Effector memory CD8-positive, alpha-beta T cell (primary cell): ENCODE results near the gene DONSON.

Experiments used
- ATAC-seq: fragments of 150-1000 bp; cut with Tn5 transposase; replicated peaks from 2 replicates; pipeline ENCODE4 v1.10.0; 2021; ENCODE audit warnings: mild to moderate bottlenecking, moderate library complexity
- DNase-seq, 3 experiments: peaks; one replicate each; pipeline ENCODE4 v3.0.0; 2021
- H3K27ac Mint-ChIP-seq, 2 donors: one replicate each; pipeline ENCODE4 v1.8.0; 2022; ENCODE audit warnings: mild to moderate bottlenecking in 2 of 2, mixed read lengths in 2 of 2, moderate library complexity in 2 of 2
- H3K27me3 Mint-ChIP-seq, 2 donors: one replicate each; pipeline ENCODE4 v1.8.0; 2022; ENCODE audit warnings: mixed read lengths in 2 of 2
- H3K36me3 Mint-ChIP-seq: one replicate; pipeline ENCODE4 v1.8.0; 2022; ENCODE audit warnings: mild to moderate bottlenecking, moderate library complexity, mixed read lengths; ENCODE audit not compliant: insufficient read depth
- H3K4me1 Mint-ChIP-seq, 2 donors: one replicate each; pipeline ENCODE4 v1.8.0; 2022; ENCODE audit warnings: low read depth in 2 of 2, mixed read lengths in 2 of 2
- H3K4me3 Mint-ChIP-seq, 2 donors: one replicate each; pipeline ENCODE4 v1.8.0; 2022; ENCODE audit warnings: mild to moderate bottlenecking in 2 of 2, mixed read lengths in 2 of 2, moderate library complexity in 2 of 2
- H3K9me3 Mint-ChIP-seq, 2 donors: one replicate each; pipeline ENCODE4 v1.8.0; 2022; ENCODE audit warnings: mixed read lengths in 2 of 2

DONSON gene

DNA sequence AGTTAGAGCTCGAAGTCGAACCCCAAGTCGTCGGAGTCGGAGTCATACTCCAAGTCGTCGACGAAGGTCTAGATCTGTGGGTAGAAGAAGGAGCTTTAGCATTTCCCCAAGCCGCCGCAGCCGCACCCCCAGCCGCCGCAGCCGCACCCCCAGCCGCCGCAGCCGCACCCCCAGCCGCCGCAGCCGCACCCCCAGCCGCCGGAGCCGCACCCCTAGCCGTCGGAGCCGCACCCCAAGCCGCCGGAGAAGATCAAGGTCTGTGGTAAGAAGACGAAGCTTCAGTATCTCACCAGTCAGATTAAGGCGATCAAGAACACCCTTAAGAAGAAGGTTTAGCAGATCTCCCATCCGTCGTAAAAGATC is 33.5 kb downstream of the DONSON start:
- Mint-ChIP-seq H3K4me3 (peak overlapping the region; percentile 26 to 57), H3K9me3 (no peaks in the 10 kb centered on the region), H3K27ac (peak overlapping the region; percentile 13 to 36), H3K27me3 (no peaks in the 10 kb centered on the region), H3K4me1 (peaks cover 30 to 62% of the 10 kb centered on the region in 2 donors), H3K36me3 (peaks cover 94% of the 10 kb centered on the region)
- ATAC-seq, result no peak
- DNase-seq, result no peak

DNA sequence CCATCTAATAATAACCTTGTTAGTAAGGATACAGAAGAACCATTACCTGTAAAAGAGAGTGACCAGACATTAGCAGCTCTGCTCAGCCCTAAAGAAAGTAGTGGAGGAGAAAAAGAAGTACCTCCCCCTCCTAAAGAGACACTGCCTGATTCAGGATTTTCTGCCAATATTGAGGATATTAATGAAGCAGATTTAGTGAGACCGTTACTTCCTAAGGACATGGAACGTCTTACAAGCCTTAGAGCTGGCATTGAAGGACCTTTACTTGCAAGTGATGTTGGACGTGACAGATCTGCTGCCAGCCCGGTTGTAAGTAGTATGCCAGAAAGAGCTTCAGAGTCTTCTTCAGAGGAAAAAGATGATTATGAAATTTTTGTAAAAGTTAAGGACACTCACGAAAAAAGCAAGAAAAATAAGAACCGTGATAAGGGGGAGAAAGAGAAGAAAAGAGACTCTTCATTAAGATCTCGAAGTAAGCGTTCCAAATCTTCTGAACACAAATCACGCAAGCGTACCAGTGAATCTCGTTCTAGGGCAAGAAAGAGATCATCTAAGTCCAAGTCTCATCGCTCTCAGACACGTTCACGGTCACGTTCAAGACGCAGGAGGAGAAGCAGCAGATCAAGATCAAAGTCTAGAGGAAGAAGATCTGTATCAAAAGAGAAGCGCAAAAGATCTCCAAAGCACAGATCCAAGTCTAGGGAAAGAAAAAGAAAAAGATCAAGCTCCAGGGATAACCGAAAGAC is 34.1 kb downstream of the DONSON start:
- no peaks in the 10 kb centered on the region for H3K27me3 Mint-ChIP-seq
- peaks cover 31 to 64% of the 10 kb centered on the region in 2 donors for H3K4me1 Mint-ChIP-seq
- no peak for ATAC-seq
- no peak for DNase-seq
- H3K4me3 Mint-ChIP-seq, result peak overlapping the region; percentile 18 to 26
- peak overlapping the region; percentile 13 to 36 for H3K27ac Mint-ChIP-seq
- H3K36me3 Mint-ChIP-seq, result peaks cover 94% of the 10 kb centered on the region
- H3K9me3 Mint-ChIP-seq, result no peaks in the 10 kb centered on the region

DNA sequence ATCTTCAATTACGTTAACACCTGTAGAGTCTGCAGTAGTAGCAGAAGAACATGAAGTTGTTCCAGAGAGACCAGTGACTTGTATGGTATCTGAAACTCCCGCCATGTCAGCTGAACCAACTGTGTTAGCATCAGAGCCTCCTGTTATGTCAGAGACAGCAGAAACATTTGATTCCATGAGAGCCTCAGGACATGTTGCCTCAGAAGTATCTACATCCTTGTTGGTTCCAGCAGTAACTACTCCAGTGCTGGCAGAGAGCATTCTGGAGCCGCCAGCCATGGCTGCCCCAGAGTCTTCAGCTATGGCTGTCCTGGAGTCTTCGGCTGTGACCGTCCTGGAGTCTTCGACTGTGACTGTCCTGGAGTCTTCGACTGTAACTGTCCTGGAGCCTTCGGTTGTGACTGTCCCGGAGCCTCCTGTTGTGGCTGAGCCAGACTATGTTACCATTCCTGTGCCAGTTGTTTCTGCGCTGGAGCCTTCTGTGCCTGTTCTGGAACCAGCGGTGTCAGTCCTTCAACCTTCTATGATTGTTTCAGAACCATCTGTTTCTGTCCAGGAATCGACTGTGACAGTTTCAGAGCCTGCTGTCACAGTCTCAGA is 35.4 kb downstream of the DONSON start:
- ATAC-seq, result no peak
- DNase-seq, result no peak
- Mint-ChIP-seq H3K4me3 (peak overlapping the region in 1 of 2 donors; percentile 4), H3K27me3 (no peaks in the 10 kb centered on the region), H3K9me3 (no peaks in the 10 kb centered on the region), H3K4me1 (peaks cover 29 to 59% of the 10 kb centered on the region in 2 donors), H3K36me3 (peaks cover 94% of the 10 kb centered on the region), H3K27ac (peak overlapping the region in 1 of 2 donors; percentile 77)

DNA sequence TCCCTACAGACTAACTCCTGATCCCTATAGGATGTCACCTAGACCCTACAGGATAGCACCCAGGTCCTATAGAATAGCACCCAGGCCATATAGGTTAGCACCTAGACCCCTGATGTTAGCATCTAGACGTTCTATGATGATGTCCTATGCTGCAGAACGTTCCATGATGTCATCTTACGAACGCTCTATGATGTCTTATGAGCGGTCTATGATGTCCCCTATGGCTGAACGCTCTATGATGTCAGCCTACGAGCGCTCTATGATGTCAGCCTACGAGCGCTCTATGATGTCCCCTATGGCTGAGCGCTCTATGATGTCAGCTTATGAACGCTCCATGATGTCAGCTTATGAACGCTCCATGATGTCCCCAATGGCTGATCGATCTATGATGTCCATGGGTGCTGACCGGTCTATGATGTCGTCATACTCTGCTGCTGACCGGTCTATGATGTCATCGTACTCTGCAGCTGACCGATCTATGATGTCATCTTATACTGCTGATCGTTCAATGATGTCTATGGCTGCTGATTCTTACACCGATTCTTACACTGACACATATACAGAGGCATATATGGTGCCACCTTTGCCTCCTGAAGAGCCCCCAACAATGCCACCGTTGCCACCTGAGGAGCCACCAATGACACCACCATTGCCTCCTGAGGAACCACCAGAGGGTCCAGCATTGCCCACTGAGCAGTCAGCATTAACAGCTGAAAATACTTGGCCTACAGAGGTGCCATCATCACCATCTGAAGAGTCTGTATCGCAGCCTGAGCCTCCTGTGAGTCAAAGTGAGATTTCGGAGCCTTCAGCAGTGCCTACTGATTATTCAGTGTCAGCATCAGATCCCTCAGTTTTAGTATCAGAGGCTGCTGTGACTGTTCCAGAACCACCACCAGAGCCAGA is 36.1 kb downstream of the DONSON start:
- Mint-ChIP-seq H3K4me1 (peaks cover 29 to 56% of the 10 kb centered on the region in 2 donors), H3K4me3 (peak overlapping the region in 1 of 2 donors; percentile 4), H3K9me3 (no peaks in the 10 kb centered on the region), H3K27me3 (no peaks in the 10 kb centered on the region), H3K36me3 (peaks cover 94% of the 10 kb centered on the region), H3K27ac (peak overlapping the region in 1 of 2 donors; percentile 77)
- ATAC-seq (peak; percentile 16), DNase-seq (no peak)

DNA sequence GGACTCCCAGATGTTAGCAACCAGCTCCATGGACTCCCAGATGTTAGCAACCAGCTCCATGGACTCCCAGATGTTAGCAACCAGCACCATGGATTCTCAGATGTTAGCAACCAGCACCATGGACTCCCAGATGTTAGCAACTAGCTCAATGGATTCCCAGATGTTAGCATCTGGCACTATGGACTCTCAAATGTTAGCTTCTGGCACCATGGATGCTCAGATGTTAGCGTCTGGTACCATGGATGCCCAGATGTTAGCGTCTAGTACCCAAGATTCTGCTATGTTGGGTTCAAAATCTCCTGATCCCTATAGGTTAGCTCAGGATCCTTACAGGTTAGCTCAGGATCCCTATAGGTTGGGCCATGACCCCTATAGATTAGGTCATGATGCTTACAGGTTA is 36.8 kb downstream of the DONSON start:
- DNase-seq, result no peak
- H3K27ac Mint-ChIP-seq, result no peak overlapping the region
- H3K4me3 Mint-ChIP-seq, result no peak overlapping the region
- ATAC-seq, result peak; percentile 6
- H3K27me3 Mint-ChIP-seq, result no peaks in the 10 kb centered on the region
- H3K36me3 Mint-ChIP-seq, result peaks cover 94% of the 10 kb centered on the region
- no peaks in the 10 kb centered on the region for H3K9me3 Mint-ChIP-seq
- peaks cover 26 to 50% of the 10 kb centered on the region in 2 donors for H3K4me1 Mint-ChIP-seq

DNA sequence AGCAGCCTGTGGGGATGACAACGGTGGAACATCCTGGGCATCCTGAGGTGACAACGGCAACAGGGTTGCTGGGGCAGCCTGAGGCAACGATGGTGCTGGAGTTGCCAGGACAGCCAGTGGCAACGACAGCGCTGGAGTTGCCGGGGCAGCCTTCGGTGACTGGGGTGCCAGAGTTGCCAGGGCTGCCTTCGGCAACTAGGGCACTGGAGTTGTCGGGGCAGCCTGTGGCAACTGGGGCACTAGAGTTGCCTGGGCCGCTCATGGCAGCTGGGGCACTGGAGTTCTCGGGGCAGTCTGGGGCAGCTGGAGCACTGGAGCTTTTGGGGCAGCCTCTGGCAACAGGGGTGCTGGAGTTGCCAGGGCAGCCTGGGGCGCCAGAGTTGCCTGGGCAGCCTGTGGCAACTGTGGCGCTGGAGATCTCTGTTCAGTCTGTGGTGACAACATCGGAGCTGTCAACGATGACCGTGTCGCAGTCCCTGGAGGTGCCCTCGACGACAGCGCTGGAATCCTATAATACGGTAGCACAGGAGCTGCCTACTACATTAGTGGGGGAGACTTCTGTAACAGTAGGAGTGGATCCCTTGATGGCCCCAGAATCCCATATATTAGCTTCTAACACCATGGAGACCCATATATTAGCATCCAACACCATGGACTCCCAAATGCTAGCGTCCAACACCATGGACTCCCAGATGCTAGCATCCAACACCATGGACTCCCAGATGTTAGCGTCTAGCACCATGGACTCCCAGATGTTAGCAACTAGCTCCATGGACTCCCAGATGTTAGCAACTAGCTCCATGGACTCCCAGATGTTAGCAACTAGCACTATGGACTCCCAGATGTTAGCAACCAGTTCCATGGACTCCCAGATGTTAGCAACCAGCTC is 37.5 kb downstream of the DONSON start:
- peaks cover 96% of the 10 kb centered on the region for H3K36me3 Mint-ChIP-seq
- peaks cover 21 to 46% of the 10 kb centered on the region in 2 donors for H3K4me1 Mint-ChIP-seq

DNA sequence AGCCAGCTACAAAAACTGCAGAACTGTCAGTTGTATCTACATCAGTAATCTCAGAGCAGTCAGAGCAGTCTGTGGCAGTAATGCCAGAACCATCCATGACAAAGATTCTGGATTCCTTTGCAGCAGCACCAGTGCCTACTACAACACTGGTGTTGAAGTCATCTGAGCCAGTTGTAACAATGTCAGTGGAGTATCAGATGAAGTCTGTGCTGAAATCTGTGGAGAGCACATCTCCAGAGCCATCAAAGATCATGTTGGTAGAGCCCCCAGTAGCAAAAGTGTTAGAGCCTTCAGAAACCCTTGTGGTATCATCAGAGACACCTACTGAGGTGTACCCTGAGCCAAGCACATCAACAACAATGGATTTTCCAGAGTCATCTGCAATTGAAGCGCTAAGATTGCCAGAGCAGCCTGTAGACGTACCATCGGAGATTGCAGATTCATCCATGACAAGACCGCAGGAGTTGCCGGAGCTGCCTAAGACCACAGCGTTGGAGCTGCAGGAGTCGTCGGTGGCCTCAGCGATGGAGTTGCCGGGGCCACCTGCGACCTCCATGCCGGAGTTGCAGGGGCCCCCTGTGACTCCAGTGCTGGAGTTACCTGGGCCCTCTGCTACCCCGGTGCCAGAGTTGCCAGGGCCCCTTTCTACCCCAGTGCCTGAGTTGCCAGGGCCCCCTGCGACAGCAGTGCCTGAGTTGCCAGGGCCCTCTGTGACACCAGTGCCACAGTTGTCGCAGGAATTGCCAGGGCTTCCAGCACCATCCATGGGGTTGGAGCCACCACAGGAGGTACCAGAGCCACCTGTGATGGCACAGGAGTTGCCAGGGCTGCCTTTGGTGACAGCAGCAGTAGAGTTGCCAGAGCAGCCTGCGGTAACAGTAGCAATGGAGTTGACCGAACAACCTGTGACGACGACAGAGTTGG is 38.4 kb downstream of the DONSON start:
- DNase-seq, result no peak
- Mint-ChIP-seq H3K27ac (no peak overlapping the region), H3K36me3 (peaks cover 93% of the 10 kb centered on the region), H3K9me3 (no peaks in the 10 kb centered on the region), H3K4me1 (peaks cover 18 to 44% of the 10 kb centered on the region in 2 donors), H3K27me3 (no peaks in the 10 kb centered on the region), H3K4me3 (no peak overlapping the region)
- ATAC-seq, result no peak

More for the DNA sequence above, 37.5 kb downstream of the DONSON start:
- H3K9me3 Mint-ChIP-seq, result no peaks in the 10 kb centered on the region
- H3K27ac Mint-ChIP-seq, result no peak overlapping the region
- ATAC-seq, result peak; percentile 9
- DNase-seq, result no peak
- H3K27me3 Mint-ChIP-seq, result no peaks in the 10 kb centered on the region
- H3K4me3 Mint-ChIP-seq, result no peak overlapping the region

DNA sequence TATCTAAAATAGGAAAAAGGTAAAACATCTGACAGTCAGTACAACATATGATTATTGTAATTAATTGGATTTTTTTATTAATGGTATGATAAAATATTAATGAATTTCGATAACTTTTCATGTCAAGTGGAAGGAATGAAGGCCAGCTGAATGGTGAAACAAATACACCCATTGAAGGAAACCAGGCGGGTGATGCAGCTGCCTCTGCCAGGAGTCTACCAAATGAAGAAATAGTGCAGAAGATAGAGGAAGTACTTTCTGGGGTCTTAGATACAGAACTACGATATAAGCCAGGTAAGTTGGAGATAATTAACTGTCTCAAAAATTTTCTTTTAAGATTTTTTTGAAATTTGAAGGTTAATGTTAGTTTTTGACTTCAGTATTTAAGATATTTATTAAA is 42.4 kb downstream of the DONSON start:
- H3K36me3 Mint-ChIP-seq, result peaks cover 83% of the 10 kb centered on the region

DNA sequence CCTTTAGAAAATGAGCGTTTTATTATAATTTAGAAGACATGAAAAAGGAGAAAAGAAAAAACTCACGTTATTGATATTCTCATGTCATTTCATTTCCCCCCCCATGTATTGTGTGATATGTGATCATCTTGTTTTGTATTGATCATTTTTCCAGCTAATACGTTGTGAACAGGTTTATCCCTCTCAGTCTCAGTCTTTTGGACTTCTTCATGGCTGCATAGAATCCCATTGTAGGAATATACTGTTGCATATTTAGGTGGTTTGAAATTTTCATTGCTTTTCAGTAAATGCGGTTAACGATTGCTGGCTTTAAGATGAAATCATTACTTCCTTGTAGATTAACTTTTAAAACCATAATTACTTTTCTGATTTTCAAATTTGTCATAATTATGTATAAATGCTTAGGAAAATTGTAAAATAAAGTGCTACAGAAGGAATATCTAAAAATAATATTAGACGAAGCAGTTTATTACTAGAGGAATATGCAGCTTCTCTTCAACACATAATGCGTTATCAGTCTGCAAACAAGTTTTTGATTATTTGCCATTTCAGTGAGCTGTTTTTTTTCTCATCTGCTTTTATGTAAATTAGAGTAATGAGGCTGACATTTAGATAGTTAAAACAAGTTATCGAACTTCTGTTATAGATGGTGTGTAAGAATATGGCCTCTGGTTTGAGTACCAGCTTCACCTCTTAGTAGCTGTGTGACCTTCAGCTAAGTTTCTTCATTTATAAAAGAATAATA is 43.9 kb downstream of the DONSON start:
- DNase-seq (no peak), ATAC-seq (no peak)
- Mint-ChIP-seq H3K4me3 (peak overlapping the region; percentile 95 to 99), H3K36me3 (peaks cover 76% of the 10 kb centered on the region), H3K9me3 (no peaks in the 10 kb centered on the region), H3K27ac (peak overlapping the region in 1 of 2 donors; percentile 99), H3K4me1 (peaks cover 27 to 54% of the 10 kb centered on the region in 2 donors), H3K27me3 (no peaks in the 10 kb centered on the region)

More for the DNA sequence above, 42.4 kb downstream of the DONSON start:
- Mint-ChIP-seq H3K27me3 (no peaks in the 10 kb centered on the region), H3K4me3 (peak overlapping the region; percentile 28 to 95), H3K27ac (no peak overlapping the region), H3K4me1 (peaks cover 21 to 50% of the 10 kb centered on the region in 2 donors), H3K9me3 (no peaks in the 10 kb centered on the region)
- ATAC-seq (no peak), DNase-seq (no peak)

DNA sequence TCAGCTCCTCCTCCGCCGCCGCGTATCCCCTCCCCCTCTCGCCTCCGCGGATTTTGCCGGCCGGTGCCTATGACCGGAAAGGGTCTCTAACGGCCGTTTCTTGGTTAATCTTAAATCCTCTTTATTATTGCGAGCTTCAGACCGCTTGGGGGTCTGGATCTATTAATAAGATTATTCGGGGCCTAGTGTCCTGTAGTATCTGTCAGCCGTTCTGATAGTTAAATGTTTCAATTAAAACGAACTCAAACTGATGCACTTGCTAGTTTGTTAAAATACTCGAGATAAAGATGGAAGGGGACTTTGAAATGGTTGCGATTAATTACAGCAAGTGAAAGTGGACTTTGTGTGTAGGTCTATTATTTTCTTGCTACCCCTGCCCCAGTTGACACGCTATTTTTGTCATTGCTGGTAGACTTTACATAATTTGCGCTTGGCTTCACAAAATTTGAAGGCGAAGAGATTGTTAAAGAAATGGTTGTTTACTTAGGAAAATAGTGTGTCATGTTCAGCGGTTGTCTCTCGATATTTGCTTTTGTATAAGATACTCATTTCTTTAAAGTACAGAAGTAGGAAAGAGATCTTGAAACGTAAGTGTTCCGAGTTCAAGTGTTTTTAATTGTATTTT is 44.9 kb downstream of the DONSON start:
- Mint-ChIP-seq H3K27me3 (no peaks in the 10 kb centered on the region), H3K27ac (peak overlapping the region; percentile 99), H3K36me3 (peaks cover 69% of the 10 kb centered on the region), H3K4me1 (peaks cover 27 to 50% of the 10 kb centered on the region in 2 donors), H3K4me3 (peak overlapping the region; percentile 95 to 99), H3K9me3 (no peaks in the 10 kb centered on the region)
- DNase-seq (peak in 2 of 3 experiments; percentile 48 to 49), ATAC-seq (peak; percentile 1)
